ENCODE results near the gene VSTM4.

DNA sequence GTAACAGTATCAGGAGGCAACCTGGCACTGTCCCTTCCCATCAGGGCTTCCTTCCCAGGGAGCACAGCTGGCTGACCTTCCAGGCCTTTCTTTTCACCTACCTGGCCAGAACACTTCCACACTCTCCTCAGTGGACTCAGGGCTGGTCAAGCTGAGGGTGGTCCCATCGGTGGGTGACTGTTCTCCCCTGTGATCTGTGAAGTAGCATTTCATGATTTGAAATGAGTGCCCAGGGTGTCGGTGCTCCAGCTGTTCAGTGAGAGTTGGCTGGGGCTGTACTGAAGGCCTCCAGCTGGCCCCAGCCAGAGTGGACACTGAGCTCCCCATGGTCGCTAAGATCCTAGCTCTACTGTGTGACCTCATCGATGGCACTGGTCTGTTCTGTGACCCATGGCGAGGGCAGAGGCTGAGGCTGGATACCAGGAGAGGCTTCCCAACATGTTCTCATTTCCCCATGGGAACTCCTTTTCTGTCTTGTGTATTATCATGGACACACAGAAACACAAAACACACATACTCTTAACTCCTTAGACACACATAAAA is 18.5 kb upstream of the VSTM4 start, which contains the start of gene FAM170B:
- TF ChIP-seq, protein P1, sequence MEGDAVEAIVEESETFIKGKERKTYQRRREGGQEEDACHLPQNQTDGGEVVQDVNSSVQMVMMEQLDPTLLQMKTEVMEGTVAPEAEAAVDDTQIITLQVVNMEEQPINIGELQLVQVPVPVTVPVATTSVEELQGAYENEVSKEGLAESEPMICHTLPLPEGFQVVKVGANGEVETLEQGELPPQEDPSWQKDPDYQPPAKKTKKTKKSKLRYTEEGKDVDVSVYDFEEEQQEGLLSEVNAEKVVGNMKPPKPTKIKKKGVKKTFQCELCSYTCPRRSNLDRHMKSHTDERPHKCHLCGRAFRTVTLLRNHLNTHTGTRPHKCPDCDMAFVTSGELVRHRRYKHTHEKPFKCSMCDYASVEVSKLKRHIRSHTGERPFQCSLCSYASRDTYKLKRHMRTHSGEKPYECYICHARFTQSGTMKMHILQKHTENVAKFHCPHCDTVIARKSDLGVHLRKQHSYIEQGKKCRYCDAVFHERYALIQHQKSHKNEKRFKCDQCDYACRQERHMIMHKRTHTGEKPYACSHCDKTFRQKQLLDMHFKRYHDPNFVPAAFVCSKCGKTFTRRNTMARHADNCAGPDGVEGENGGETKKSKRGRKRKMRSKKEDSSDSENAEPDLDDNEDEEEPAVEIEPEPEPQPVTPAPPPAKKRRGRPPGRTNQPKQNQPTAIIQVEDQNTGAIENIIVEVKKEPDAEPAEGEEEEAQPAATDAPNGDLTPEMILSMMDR (IDR thresholded peaks at IDR 0.05; ENCODE audit: low read depth, low read length, poor library complexity, severe bottlenecking), result no peak
- TF ChIP-seq EZH2phosphoT487 (IDR thresholded peaks at IDR 0.05; ENCODE audit: borderline replicate concordance, low read length), result no peak

All from DOHH2 (cell line).